M059J (cell line): ENCODE measurements around the gene RALA. TPM values are rescaled to one million over a fixed set of nuclear protein-coding genes. Genes with fewer than 3 reads are reported as not detected.

Experiments
- DNase-seq: peaks from one replicate; pipeline ENCODE4 v3.0.0-alpha.2; 2012; ENCODE audit warnings: low read depth
- total RNA-seq: library from RNA; depleted of rRNA; stranded (reverse); fragments of >200 nt; shearing (Covaris generic); gene quantifications from 2 replicates; pipeline ENCODE4 v1.2.3, GENCODE V29; 2014; rRNA removed

Gene RALA
- total RNA-seq, result 8.5 and 15.1 TPM in 2 replicates

DNA sequence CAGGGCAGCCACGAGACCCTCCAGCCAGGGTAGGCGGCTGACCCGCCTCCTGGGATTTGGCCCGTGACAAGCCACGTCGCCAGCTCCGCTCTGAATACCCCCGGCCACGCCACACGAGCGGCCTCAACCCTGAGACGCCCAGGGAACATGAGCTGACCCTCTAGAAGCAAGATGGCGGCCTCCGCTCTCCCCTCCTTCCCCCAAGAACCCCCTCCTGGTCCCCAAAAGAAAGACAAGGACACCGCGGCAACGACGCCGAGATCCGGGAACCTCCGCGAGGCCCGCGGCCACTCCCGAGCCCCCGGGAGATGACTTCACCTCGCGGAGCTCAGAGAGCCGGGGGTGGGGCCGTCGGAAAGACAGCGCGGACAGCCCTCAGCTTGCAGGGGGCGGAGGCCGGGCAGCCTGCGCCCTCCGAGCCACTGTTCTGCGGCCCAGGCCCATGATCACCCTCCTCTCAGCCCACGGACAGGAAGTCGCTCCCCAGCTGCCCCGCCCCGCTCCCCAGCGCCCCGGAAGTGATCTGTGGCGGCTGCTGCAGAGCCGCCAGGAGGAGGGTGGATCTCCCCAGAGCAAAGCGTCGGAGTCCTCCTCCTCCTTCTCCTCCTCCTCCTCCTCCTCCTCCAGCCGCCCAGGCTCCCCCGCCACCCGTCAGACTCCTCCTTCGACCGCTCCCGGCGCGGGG is at the start of gene RALA:
RALA (plus strand) TSS at position 526 of the 685 bp plus-strand sequence. CDS start 63,096 bp downstream, outside the sequence.
- peak; percentile 93 for DNase-seq

DNA sequence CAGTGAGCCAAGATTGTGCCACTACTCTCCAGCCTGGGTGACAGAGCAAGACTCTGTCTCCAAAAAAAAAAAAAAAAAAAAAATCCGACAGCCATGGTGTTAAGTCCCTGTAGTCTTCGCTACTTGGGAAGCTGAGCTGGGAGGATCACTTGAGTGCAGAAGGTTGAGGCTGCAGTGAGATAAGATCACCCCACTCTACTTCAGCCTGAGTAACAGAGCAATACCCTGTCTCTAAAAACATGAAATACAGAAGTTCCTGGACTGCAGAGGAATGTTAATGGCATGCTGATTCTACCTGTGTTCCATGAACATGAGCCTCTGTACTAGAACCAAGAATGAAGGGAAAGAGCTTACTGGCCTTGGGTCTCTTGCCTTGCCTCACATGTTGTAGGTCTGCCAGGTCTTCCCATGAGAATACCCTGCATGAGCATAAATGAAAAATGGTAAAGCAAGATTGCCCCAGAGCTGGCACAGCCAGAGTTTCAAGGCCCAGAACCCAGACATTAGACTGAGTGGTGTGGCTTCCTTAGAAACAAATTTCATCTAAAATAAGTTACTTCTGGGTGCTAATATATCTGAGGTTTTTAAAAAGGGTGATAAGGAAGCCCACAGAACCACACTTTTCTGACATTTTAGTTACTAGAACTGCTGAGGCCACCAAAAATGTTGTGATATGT is 48.6 kb upstream of the RALA start:
- no peak for DNase-seq

GRCh38 chr7:39577229-39577874 is 46.0 kb upstream of the RALA start:
- no peak for DNase-seq

GRCh38 chr7:39580149-39580874 is 43.1 kb upstream of the RALA start:
- DNase-seq, result peak; percentile 87

DNA sequence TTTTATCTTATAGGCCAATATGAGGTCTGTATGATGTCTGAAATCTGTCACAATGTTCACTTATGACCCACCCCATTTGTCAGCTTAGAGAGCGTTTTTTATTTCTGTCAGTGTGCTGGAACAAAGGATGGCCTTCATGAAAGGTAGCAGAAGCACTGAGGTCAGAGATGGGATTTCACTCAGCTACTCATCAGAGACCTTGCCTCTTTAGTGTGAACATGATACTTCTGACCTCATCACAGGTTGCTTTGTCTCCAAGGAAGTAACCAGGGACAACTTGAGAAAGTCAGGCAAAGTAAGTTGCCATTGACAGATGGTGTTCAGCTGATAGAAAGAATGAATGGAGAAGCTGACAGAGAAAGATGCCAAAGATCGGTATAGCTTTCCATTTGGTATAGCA is 40.8 kb upstream of the RALA start:
- no peak for DNase-seq

DNA sequence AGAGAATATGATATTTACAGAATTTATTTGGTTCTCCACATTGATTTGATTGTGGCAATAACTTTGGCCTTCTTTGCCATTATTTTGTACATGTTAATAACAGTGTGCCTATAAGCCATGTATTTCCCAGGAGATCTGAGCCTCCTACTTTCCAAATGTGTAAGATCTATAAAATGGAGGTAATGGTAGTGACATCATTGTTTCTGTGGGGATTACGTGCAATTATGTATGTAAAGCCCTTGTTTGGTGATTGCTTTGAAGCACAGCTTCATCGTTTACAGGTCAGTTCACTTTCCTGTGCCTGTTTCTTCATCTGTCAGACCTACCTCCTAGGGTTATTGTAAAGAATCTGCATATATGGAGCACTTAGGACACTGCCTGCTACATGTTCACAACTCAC is 39.8 kb upstream of the RALA start:
- DNase-seq, result no peak

GRCh38 chr7:39587393-39587792 is 36.0 kb upstream of the RALA start:
- peak; percentile 56 for DNase-seq

DNA sequence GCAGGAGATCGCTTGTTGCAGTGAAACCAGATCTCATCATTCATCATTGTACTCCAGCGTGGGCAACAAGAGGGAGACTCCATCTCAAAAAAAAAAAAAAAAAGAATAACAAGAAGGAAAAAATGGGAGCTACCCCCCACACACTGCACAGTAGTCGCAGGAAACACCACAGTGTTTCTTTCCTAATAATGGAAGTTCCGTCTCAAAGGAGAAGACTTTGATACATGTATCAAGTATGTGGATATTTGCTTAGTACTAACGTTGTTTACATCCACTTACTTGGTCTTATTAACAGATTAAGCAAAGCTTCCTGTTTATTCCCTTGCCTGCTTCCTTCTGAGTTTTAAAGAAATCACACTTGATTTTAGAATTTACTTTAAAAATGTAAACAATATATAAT is 35.0 kb upstream of the RALA start:
- no peak for DNase-seq

GRCh38 chr7:39589323-39590111 is 33.9 kb upstream of the RALA start:
- peak; percentile 98 for DNase-seq

DNA sequence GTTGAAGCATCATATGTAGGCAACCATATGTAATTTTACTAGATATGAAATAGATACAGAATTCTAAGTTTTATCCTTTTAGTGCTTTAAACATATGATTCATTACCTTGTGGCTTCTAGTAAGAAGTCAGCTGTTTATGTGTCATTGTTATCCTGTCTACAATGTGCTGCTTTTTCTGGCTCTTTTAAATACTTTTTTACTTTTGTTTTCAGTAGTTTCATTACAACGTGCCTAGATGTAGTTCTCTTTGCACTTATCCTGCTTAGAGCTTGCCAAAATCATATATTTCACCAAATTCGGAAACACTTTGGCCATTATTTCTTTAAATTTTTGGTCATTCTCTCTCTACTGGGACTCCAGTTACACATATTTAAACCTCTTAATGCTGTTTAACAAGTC is 30.8 kb upstream of the RALA start:
- peak; percentile 76 for DNase-seq

- peak; percentile 80 for DNase-seq
Observed at GRCh38 chr7:39594988-39595620, 28.3 kb upstream of the RALA start.

DNA sequence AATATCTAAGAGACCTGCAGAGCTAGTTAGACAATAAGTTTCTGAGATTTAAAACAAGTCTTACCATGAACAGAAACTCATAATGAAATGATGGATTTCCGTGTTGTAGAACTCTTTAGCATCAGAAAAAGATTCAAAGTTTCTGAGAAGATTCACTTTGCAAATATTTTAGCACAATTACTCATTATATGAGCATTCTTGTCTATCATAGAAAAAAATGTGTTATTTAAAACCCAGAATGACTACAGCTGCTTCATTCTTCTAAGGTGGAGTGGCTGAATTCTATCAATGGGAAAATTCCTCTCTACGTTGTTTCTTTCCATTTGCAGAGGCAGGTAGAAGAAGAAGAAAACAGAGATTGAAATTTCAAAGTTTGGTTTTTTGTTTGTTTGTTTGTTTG is 21.0 kb upstream of the RALA start:
- no peak for DNase-seq

- no peak for DNase-seq
Observed at GRCh38 chr7:39603924-39604323, 19.4 kb upstream of the RALA start.

GRCh38 chr7:39605087-39605486 is 18.3 kb upstream of the RALA start:
- peak; percentile 65 for DNase-seq

GRCh38 chr7:39606352-39606751 is 17.0 kb upstream of the RALA start:
- no peak for DNase-seq

- no peak for DNase-seq
Observed at GRCh38 chr7:39606941-39607340, 16.4 kb upstream of the RALA start.

GRCh38 chr7:39607865-39608264 is 15.5 kb upstream of the RALA start:
- no peak for DNase-seq

DNA sequence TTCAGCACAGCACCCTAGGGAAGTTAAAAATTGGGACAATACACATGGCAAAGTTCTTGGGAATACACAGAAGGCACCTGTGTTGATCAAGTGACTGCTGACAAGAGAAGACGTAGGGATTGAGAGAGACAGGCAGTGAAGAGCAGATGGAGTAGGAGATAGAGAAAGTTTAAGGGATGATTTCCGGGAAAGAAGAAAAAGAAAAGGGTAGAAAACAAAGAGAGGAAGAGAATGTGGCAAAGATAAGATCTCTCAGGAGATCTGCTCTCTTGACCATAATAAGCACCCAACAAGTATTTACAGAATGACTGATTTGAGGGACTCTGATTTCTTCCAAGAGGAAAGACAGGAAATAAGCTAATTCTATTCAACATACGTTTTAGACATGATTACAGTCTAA is 15.1 kb upstream of the RALA start:
- no peak for DNase-seq

DNA sequence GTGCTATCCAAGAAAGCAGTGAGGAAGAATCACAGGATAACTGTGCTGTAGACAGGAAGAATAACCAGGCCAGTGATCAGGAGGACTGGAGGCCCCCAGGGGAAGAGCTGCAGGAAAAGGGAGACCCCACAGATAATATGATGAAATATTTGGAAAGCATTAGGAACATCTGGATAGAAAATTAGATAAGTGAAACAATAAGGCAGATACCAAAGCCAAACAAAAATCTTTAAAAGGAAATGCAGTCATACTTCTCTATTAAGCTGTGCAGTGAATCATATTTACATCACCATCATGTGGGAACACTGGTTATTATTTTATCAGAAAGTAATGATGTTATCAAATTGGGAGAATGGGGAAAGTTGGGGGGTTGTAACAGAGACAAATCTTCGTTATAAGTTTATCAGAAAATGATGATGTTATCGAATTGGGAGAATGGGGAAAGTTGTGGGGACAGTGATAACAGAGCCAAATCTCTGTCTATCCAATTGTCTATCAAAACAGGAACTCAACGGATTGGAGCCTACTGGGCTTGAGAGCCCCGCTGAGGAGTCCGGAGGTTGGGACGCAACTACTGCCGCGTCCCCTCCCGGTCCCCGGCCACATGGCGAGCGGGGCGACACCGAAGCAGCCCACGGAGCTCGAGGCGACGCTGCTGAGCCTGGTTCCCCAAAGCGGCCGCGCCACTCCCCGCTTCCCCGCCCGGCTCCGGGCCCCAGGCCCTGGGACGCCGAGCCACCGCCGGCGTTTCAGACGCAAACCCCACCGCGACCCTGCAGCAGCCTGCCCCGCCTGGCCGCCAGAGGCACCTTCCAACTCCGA is 14.0 kb upstream of the RALA start:
- no peak for DNase-seq

DNA sequence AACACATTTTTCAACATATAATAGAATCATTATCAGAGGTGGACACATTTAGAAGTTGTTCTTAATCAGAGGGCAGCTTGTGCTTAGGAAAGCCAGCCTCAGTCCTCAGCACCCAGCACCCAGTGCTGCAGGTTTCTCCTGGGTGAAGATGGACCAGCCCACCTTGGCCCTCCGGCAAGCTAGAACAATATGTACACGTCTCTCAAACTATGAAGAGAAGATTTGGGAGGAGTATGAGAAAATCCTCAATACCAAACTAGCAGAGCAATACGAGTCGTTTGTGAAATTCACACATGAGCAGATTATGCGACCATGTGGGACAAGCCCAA is 13.5 kb upstream of the RALA start:
- DNase-seq, result no peak
